Stimulated activated naive CD4-positive, alpha-beta T cell (primary cell): Measurements from ENCODE around the gene EXTL1.

Experiments used
- DNase-seq, 6 experiments: peaks; one replicate each; lab custom pipeline; 2025; lab: John Stamatoyannopoulos, UW

The EXTL1 gene

GRCh38 chr1:26023009-26023408 is 1.4 kb downstream of the EXTL1 start:
- no peak for DNase-seq

GRCh38 chr1:26023826-26024225 is 2.3 kb downstream of the EXTL1 start:
- no peak for DNase-seq

GRCh38 chr1:26025060-26025459 is 3.5 kb downstream of the EXTL1 start:
- DNase-seq, result no peak

DNA sequence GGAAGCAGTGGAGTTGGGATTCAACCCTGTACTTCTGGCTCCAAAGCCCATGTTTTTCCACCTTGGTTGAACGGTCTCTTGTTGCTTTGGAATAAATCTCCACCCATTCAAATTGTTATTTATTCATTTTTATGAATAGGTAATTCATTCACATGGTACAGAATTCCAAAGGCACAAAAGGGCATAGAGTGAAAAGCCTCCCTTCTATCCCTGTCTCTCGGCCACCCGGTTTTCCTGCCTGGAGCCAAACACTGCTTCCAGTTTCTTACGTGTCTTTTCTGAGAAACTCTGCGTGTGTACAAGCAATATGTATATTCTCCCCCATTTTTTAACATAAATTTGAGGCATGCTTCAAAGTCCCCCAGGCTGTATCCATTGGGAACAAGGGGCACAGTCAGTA is 3.9 kb downstream of the EXTL1 start:
- DNase-seq, result no peak

- DNase-seq, result no peak
Observed at GRCh38 chr1:26027716-26028489, 6.3 kb downstream of the EXTL1 start.

DNA sequence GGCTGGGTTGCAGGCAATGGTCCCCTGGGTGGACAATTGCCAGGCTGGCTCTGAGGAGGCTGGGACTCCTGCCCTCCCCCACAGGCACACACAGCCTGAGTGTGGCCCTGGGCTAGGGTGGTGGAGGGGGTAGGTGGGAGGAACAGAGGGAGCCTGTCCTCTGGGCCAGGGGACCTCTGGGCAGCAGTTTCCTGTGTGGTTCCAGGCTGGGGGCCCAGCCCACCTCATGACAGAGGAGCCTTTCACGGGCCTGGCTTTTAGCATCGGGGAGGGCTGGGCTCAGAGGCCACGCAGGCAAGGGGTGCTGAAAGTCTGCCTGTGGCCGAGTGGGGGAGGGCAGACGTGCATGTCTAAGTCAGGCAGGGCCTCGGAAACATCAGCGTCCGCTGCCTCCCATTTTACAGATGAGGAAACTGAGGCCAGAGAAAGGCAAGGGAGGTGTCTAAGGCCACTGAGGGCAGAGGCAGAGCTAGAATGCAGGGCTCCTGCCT is 7.0 kb downstream of the EXTL1 start:
- no peak for DNase-seq

DNA sequence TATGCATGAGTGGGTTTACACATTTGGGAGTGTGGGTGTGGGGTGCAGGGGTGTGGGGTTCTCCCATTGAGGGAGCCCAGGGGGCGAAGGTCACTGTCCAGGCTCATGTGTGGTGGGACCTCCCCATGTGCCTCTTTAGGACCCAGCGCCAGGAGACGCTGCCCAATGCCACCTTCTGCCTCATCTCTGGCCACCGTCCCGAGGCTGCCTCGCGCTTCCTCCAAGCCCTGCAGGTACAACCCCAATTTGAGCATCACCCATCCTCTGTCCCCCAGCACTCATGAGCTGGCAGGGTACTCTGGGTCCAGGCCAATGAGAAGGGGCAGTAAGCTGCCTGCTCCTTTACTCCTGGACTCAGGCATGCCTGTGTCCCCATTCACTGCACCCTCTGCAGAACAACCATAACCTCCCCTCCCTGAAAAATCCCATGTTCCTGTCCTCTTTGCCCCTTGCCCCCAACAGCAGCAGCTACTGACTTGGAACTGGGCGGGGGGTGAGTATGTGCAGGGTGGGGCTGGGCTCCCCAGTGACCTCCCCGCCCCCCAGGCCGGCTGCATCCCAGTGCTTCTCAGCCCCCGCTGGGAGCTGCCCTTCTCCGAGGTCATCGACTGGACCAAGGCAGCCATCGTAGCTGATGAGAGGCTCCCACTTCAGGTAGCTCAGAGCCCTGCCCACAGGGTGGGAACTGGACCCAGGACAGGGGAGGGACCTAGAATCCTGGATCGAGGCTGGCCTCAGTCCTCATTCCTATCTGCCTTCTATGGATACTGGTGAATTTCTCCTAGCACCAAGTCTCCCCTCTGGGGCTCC is 7.7 kb downstream of the EXTL1 start:
- no peak for DNase-seq

- DNase-seq, result no peak
Observed at GRCh38 chr1:26029864-26030481, 8.4 kb downstream of the EXTL1 start.

DNA sequence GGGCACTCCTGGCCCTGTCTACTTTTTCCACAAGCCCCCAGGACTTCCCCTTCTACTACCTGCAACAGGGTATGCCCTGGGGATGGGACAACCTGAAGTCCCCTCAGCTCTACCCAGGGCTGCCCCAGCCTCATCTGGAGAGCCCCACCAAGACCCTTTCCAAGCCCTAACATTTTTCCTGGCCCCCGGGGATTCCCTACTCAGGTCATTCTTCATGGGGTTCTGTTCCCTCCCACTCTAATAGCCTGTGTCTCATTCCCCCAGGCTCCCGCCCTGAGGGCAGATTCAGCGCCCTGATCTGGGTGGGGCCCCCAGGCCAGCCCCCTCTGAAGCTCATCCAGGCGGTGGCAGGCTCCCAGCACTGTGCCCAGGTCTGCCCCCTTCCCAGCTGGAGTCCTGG is 9.6 kb downstream of the EXTL1 start:
- DNase-seq, result no peak

- no peak for DNase-seq
Observed at GRCh38 chr1:26031611-26032220, 10.1 kb downstream of the EXTL1 start.

DNA sequence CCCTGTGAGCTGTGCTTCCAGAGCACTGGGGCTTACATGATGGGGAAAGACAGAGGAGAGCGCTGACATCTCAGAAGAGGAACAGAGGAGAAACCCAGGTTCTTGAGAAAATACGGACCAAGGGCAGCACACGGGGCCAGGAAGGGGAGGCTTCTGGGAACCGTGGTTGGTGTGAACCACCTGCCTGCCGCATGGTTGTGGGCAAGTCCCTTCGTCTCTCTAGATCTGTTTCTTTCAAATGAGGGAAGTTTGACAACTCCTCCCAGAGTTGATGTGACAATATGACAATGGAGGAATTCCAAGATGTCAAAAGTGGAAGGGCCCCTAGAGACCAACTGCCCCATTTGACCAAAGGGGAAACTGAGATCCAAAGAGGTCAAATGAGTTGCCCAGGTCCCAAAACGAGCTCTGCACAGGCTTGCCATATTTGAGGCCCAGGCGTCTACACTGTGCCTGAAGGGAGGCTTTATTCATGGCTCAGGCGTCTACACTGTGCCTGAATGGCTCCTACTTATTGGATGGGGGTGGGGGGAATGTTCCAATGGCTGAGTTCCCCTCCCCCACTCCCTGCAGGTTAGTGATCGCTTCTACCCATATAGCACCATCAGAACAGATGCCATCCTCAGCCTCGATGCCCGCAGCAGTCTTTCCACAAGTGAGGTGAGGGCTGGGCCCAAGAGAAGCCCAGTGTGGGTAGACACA is 11.2 kb downstream of the EXTL1 start:
- no peak for DNase-seq

- DNase-seq, result peak in 3 of 6 experiments; percentile 24 to 46 (median 30)
Observed at GRCh38 chr1:26034504-26035202, 13.1 kb downstream of the EXTL1 start.

DNA sequence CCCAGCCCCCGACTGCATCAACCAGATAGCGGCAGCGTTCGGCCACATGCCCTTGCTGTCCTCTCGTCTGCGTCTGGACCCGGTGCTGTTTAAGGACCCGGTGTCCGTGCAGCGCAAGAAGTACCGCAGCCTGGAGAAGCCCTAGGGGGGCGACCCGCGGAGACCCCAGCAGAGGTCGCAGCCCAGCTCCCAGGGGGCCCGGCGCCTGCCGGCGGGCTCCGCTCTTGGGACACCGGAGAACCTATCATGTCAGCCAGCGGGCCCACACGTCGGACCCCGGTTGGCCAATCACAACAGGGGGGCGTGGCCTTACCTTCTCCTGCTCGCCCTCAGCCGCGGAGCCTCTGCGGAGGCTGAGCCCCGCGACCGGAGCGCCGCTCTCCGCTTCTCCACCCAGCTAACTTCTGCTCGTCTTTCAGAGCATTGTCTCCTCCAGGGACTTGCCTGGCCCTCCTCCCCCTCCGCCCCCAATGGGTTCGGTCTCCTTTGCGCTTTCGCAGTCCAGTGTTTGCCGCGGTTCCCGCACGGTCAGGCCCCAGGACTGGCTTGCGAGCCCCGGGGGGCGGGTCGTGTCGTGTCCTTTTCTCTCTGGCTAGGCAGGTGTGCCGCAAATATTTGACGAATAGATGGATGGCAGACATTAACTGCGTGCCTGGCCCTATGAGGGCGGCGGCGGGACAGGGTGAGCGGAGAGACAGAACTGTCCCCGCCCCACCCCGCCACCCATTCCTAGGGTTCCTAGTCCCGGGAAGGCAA is 13.8 kb downstream of the EXTL1 start:
- peak; percentile 81 to 93 (median 90) for DNase-seq

DNA sequence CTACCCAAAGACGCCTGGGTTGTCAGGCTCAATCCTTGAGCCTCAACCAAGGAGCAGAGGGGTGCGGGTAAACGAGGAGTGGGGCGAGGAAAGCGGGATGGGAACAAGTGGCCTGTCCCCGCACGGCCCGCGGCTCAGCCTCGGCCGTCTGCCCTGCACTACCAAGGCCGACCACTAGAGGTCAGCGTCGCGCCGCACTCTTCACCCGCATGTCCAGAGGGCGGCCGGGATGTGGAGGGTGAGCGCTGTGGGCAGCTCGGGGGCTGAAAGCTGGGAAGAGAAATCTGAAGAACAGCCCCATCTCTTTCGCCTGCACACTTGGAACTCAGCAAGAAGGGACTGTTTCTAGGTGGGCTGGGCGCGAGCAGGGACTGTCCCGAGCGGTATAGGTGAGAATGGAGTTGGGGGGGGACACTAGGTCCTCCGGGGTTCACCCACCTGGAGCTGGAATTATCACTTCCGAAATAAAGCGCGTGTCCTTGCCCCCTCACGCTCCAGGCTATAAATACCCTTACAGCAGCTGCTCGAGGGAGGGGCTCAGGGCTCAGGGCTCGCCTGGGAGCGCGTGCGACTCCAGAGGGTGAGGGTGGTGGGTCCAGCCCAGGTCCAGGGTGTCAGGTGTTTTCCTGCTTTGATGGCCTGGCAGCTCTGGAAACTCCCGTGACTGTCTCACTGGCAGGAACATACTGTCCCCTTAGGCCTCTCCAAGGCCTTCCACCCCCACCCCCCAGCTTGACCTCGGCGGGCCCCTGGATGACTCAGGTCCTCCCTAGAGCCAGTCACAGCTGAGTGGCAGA is 14.6 kb downstream of the EXTL1 start:
- peak; percentile 30 to 88 (median 69) for DNase-seq

GRCh38 chr1:26036756-26037281 is 15.2 kb downstream of the EXTL1 start:
- DNase-seq, result no peak

- no peak for DNase-seq
Observed at GRCh38 chr1:26037904-26038303, 16.3 kb downstream of the EXTL1 start.

- DNase-seq, result no peak
Observed at GRCh38 chr1:26038477-26038876, 16.9 kb downstream of the EXTL1 start.

DNA sequence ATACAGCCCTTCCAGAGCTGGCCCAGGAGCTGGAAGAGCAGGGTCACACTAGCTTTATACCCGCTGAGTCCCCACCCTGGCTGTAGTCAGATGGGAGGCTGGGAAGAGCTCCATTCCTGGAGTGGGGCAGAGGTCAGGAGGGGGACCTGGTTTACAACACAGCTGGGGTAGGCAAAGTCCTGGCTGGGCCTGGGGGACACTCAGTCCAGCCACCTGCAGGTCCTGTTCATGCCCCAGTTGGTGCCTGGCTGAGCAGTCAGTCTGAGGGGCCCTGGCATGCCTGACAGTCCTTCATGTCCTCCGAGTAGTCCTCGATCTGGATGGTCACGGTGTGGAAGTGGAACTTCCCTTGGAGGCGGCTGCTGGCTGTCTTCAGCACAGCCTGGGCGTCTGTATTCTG is 17.3 kb downstream of the EXTL1 start:
- DNase-seq, result no peak

GRCh38 chr1:26041401-26041800 is 19.8 kb downstream of the EXTL1 start:
- DNase-seq, result no peak
